Spleen (tissue), 13 donors: ENCODE measurements around the gene PRND. TPM values are rescaled to one million over a fixed set of nuclear protein-coding genes. Genes with fewer than 3 reads are reported as not detected.
A peak's percentile ranks its signal among the peaks of the same experiment; 100 is the strongest.

Experiments
- DNase-seq: peaks from one replicate; pipeline ENCODE4 v3.0.0-alpha.2; 2020
- H3K27ac ChIP-seq, 8 donors: fragments of 200-600 bp; sonication (generic) in 7 of 8; 1 replicate in 4 of 8; 2 replicates in 4 of 8; pipeline versions ENCODE4 v1.5.0 to v1.8.0; 2016 to 2021; ENCODE audit warnings: inconsistent platforms in 4 of 8, mild to moderate bottlenecking in 4 of 8, moderate library complexity in 1 of 8
- H3K27me3 ChIP-seq, 7 donors: fragments of 200-600 bp; sonication (generic) in 6 of 7; replicated peaks in 1 of 7; 1 replicate in 4 of 7; 2 replicates in 3 of 7; pipeline versions ENCODE4 v1.5.0 to v1.8.0; 2016 to 2021; ENCODE audit warnings: inconsistent platforms in 3 of 7, mild to moderate bottlenecking in 1 of 7
- H3K36me3 ChIP-seq, 6 donors: fragments of 200-600 bp; sonication (generic) in 5 of 6; 1 replicate in 4 of 6; 2 replicates in 2 of 6; pipeline versions ENCODE4 v1.5.0 to v1.8.0; 2016 to 2021; ENCODE audit warnings: inconsistent platforms in 2 of 6
- H3K4me1 ChIP-seq, 6 donors: fragments of 200-600 bp; sonication (generic) in 5 of 6; 1 replicate in 3 of 6; 2 replicates in 3 of 6; pipeline versions ENCODE4 v1.5.0 to v1.8.0; 2016 to 2021; ENCODE audit warnings: inconsistent platforms in 3 of 6
- H3K4me3 ChIP-seq, 8 donors: fragments of 200-600 bp; sonication (generic) in 7 of 8; 1 replicate in 4 of 8; 2 replicates in 4 of 8; pipeline versions ENCODE4 v1.5.0 to v1.8.0; 2016 to 2021; ENCODE audit warnings: inconsistent platforms in 4 of 8, mild to moderate bottlenecking in 4 of 8, moderate library complexity in 2 of 8
- H3K9me3 ChIP-seq, 8 donors: fragments of 200-600 bp; sonication (generic) in 7 of 8; 1 replicate in 4 of 8; 2 replicates in 4 of 8; pipeline versions ENCODE4 v1.5.0 to v1.8.0; 2016 to 2021; ENCODE audit warnings: inconsistent platforms in 4 of 8
- POLR2A ChIP-seq, 3 donors: fragments of 450-650 bp; IDR thresholded peaks; one replicate each; pipeline ENCODE4 v1.5.1; 2017; ENCODE audit warnings: antibody characterized with exemption in 3 of 3, mild to moderate bottlenecking in 1 of 3
- POLR2AphosphoS5 ChIP-seq, 3 donors: sonication (generic); formaldehyde crosslinking; IDR thresholded peaks; one replicate each; pipeline ENCODE4 v1.5.1; 2017; ENCODE audit warnings: antibody characterized with exemption in 3 of 3
- WGBS, 5 donors: extraction: QIAGEN DNeasy Blood & Tissue Kit in 3 of 5; methylation state at CpG; one replicate each; pipeline versions ENCODE4 v1.1.5 to v1.1.7; 2013 to 2018; 5-methylcytosine and 5-hydroxymethylcytosine counted together
- intact Hi-C: fragments of 100-400 bp; cut with DNase I; formaldehyde crosslinking; loops from one replicate; pipeline ENCODE4 v1.15.0; 2023; ENCODE audit warnings: low total_unique reads
- long read RNA-seq, 2 donors: transcript quantifications; one replicate each; lab custom pipeline, GENCODE V29; 2026
- polyA plus RNA-seq, 3 donors: library from polyadenylated mRNA; stranded (reverse); fragments of 200-250 nt; gene quantifications; one replicate each; pipeline ENCODE4 v1.2.1, GENCODE V29; 2013
- total RNA-seq, 7 donors: library from RNA; depleted of rRNA in 3 of 7; stranded (reverse); fragments of >200 nt in 3 of 7; fragmentation: NEBNext Ultra II Directional in 4 of 7; extraction: Animal tissue kit (Norgen Biotek cat#: 25700) in 4 of 7; gene quantifications; one replicate each; pipeline versions ENCODE4 v1.1.0 to v1.2.1, GENCODE V29; 2016 to 2021
- TF ChIP-seq, protein P1 (sequence below), 11 experiments: fragments of 200-600 bp in 7 of 11; fragments of 450-650 bp in 4 of 11; sonication (generic) in 4 of 11; IDR thresholded peaks in 8 of 11; conservative IDR thresholded peaks in 3 of 11; 1 replicate in 7 of 11; 2 replicates in 4 of 11; pipeline versions ENCODE4 v1.4.0 to v1.8.0; 2016 to 2021; ENCODE audit warnings: antibody characterized with exemption in 11 of 11, inconsistent platforms in 4 of 11, mild to moderate bottlenecking in 1 of 11
- donor health status: healthy with polysubstance abuse.
- donor health status: DM: no; HTN: no; CAD: no; lungs with moderate emphysema.
- donor health status: DM: no; HTN: no; CAD: no.
- donor health status: Bipolar disorder and iron deficiency.
- donor health status: healthy.
- donor health status: DM: no; HTN: no; CAD: no.
- donor health status: DM: yes; HTN: yes; CAD: no.

The PRND gene, protein sequence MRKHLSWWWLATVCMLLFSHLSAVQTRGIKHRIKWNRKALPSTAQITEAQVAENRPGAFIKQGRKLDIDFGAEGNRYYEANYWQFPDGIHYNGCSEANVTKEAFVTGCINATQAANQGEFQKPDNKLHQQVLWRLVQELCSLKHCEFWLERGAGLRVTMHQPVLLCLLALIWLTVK
- total RNA-seq (not detected), polyA plus RNA-seq (under 1 TPM in 1 of 3 donors, not detected in 2; 0.03 TPM)
- long read RNA-seq, donor 1, transcript PRND-201 (2 exons, 3,980 nt) = major isoform, 5 of 5 reads
- long read RNA-seq, donor 1, partial matches to known transcripts = 0 of 5 reads
- long read RNA-seq, donor 1, other reads (novel, unspliced or antisense) = 0 of 5 reads
- long read RNA-seq, donor 2, transcript PRND-201 (2 exons, 3,980 nt) = major isoform, 5 of 5 reads
- long read RNA-seq, donor 2, partial matches to known transcripts = 0 of 5 reads
- long read RNA-seq, donor 2, other reads (novel, unspliced or antisense) = 0 of 5 reads

DNA sequence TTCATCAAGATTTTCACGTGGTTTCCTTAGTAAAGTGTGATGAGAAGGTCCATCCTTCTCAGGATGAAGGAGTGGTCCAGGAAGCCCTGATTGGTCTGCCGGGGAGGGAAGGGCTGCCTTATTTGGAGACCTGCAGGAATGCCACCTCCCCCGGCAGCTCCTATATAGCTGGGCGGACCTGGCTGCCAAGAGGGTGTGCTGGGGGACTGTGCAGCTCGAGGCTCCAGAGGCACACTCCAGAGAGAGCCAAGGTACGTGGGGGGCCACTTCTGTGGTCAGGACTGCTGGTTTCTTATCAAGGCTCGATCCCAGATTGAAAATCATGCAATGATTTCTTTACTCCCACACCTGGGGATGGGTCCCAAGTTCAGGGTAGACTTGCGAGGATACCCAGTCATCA, at the start of gene PRND:
Gene PRND (plus strand): TSS at position 191 of the 400 bp plus-strand sequence. CDS start 2,643 bp downstream, outside the sequence.
- Histone ChIP-seq H3K9me3 (peaks cover 0 to 3% (median 0%) of the 10 kb centered on the region in 8 donors), H3K27ac (peak within 1 kb of the TSS in 4 of 8 donors; percentile 85 to 94 (median 88)), H3K4me1 (peaks cover 5 to 31% (median 24%) of the 10 kb centered on the region in 6 donors), H3K36me3 (no peaks in the 10 kb centered on the region), H3K27me3 (no peaks in the 10 kb centered on the region), H3K4me3 (no peak within 1 kb of the TSS)
- TF ChIP-seq POLR2AphosphoS5 (IDR thresholded peaks at IDR 0.05) = no peak
- TF ChIP-seq, protein P1, sequence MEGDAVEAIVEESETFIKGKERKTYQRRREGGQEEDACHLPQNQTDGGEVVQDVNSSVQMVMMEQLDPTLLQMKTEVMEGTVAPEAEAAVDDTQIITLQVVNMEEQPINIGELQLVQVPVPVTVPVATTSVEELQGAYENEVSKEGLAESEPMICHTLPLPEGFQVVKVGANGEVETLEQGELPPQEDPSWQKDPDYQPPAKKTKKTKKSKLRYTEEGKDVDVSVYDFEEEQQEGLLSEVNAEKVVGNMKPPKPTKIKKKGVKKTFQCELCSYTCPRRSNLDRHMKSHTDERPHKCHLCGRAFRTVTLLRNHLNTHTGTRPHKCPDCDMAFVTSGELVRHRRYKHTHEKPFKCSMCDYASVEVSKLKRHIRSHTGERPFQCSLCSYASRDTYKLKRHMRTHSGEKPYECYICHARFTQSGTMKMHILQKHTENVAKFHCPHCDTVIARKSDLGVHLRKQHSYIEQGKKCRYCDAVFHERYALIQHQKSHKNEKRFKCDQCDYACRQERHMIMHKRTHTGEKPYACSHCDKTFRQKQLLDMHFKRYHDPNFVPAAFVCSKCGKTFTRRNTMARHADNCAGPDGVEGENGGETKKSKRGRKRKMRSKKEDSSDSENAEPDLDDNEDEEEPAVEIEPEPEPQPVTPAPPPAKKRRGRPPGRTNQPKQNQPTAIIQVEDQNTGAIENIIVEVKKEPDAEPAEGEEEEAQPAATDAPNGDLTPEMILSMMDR (IDR thresholded peaks at IDR 0.05 in 8 of 11, conservative IDR thresholded peaks at IDR 0.05 in 3 of 11) = no peak
- no peak for TF ChIP-seq POLR2A (IDR thresholded peaks at IDR 0.05)
- intact Hi-C loops = loop anchor here (2.0 kb wide), 1 partner anchor 115 kb away; no protein-coding TSS in a partner anchor
- 80 to 95% (median 88%) methylated on average over 5 to 8 of the region's 8 CpGs for WGBS, 5 donors
- no peak for DNase-seq

DNA sequence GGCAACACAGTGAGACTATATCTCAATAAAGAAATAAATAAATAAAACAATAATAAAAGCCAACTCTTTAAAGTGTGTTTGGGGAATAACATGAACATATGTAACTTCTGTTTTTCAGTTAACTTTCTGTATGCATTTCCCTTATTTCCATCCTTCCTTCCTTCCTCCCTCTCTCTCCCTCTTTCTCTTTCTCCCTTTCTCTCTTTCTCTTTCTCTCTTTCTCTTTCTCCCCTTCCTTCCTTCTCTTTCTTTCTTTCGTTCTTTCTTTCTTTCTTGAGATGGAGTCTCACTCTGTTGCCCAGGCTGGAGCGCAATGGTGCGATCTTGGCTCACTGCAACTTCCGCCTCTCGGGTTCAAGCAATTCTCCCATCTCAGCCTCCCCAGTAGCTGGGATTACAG, 48.8 kb upstream of the PRND start:
- no peaks in the 10 kb centered on the region for H3K36me3 ChIP-seq
- no peak overlapping the region for H3K27ac ChIP-seq
- H3K9me3 ChIP-seq = no peaks in the 10 kb centered on the region
- TF ChIP-seq POLR2A (IDR thresholded peaks at IDR 0.05) = no peak
- TF ChIP-seq POLR2AphosphoS5 (IDR thresholded peaks at IDR 0.05) = no peak
- TF ChIP-seq, protein P1 (IDR thresholded peaks at IDR 0.05 in 8 of 11, conservative IDR thresholded peaks at IDR 0.05 in 3 of 11) = no peak
- intact Hi-C loops = no loop called here
- H3K4me1 ChIP-seq = peaks cover 0 to 5% (median 0%) of the 10 kb centered on the region in 6 donors
- WGBS, 5 donors = 76 to 98% (median 93%) methylated on average over 5 of the region's 5 CpGs
- H3K27me3 ChIP-seq = no peaks in the 10 kb centered on the region
- no peak for DNase-seq
- H3K4me3 ChIP-seq = no peak overlapping the region

- WGBS, 5 donors = 63 to 82% (median 75%) methylated on average over 5 of the region's 5 CpGs
- no peak overlapping the region for H3K4me3 ChIP-seq
- no peak for DNase-seq
- TF ChIP-seq, protein P1 (IDR thresholded peaks at IDR 0.05 in 8 of 11, conservative IDR thresholded peaks at IDR 0.05 in 3 of 11) = no peak
- TF ChIP-seq POLR2AphosphoS5 (IDR thresholded peaks at IDR 0.05) (no peak), POLR2A (IDR thresholded peaks at IDR 0.05) (no peak)
- intact Hi-C loops = no loop called here
- H3K9me3 ChIP-seq = no peaks in the 10 kb centered on the region
- no peaks in the 10 kb centered on the region for H3K36me3 ChIP-seq
- H3K27me3 ChIP-seq = no peaks in the 10 kb centered on the region
- H3K27ac ChIP-seq = no peak overlapping the region
- peaks cover 0 to 5% (median 0%) of the 10 kb centered on the region in 6 donors for H3K4me1 ChIP-seq
Measured at GRCh38 chr20:4673371-4674001, 48.2 kb upstream of the PRND start.

GRCh38 chr20:4674672-4675071, 47.0 kb upstream of the PRND start:
- TF ChIP-seq POLR2AphosphoS5 (IDR thresholded peaks at IDR 0.05) = no peak
- TF ChIP-seq, protein P1 (IDR thresholded peaks at IDR 0.05 in 8 of 11, conservative IDR thresholded peaks at IDR 0.05 in 3 of 11) = no peak
- TF ChIP-seq POLR2A (IDR thresholded peaks at IDR 0.05) = no peak
- H3K27me3 ChIP-seq = no peaks in the 10 kb centered on the region
- peaks cover 0 to 5% (median 0%) of the 10 kb centered on the region in 6 donors for H3K4me1 ChIP-seq
- intact Hi-C loops = no loop called here
- no peak overlapping the region for H3K27ac ChIP-seq
- H3K9me3 ChIP-seq = no peaks in the 10 kb centered on the region
- no peak overlapping the region for H3K4me3 ChIP-seq
- no peaks in the 10 kb centered on the region for H3K36me3 ChIP-seq
- DNase-seq = no peak
